GM10248 (cell line): ENCODE data around the gene SETD1B.

Experiments
- CTCF ChIA-PET: fragments of 300-600 bp; sonication (Branson Sonifier 250); formaldehyde crosslinking; extraction: SDS; loops from one replicate; lab custom pipeline; 2021; ENCODE audit warnings: antibody characterized with exemption; lab: Yijun Ruan, JAX
- POLR2A ChIA-PET: fragments of 350-650 bp; sonication (Branson Sonifier 250); formaldehyde crosslinking; extraction: SDS; loops from one replicate; lab custom pipeline; 2020; ENCODE audit warnings: antibody characterized with exemption; lab: Yijun Ruan, JAX
- DNase-seq: peaks from one replicate; pipeline ENCODE4 v3.0.0; 2012; ENCODE audit errors: extremely low spot score
- TF ChIP-seq, protein P1 (sequence below): IDR thresholded peaks from 2 replicates; pipeline ENCODE4 v1.5.1; 2012; ENCODE audit warnings: mild to moderate bottlenecking, low read depth; ENCODE audit errors: extremely low read depth, missing control alignments, control extremely low read depth

SETD1B gene

GRCh38 chr12:121829250-121829918 lies 25.6 kb downstream of the SETD1B start:
- ChIA-PET CTCF (interaction anchor here (3.1 to 7.1 kb wide), 3 partner anchors 9 to 35 kb away, joined by 16 to 66 read pairs (median 19); no protein-coding TSS in a partner anchor), POLR2A (no interaction called here)

GRCh38 chr12:121830134-121830533 lies 26.3 kb downstream of the SETD1B start:
- POLR2A ChIA-PET: no interaction called here
- DNase-seq: no peak
- CTCF ChIA-PET: interaction anchor here (4.0 kb wide), 1 partner anchor 35 kb away, joined by 16 read pairs; no protein-coding TSS in a partner anchor
- TF ChIP-seq, protein P1, sequence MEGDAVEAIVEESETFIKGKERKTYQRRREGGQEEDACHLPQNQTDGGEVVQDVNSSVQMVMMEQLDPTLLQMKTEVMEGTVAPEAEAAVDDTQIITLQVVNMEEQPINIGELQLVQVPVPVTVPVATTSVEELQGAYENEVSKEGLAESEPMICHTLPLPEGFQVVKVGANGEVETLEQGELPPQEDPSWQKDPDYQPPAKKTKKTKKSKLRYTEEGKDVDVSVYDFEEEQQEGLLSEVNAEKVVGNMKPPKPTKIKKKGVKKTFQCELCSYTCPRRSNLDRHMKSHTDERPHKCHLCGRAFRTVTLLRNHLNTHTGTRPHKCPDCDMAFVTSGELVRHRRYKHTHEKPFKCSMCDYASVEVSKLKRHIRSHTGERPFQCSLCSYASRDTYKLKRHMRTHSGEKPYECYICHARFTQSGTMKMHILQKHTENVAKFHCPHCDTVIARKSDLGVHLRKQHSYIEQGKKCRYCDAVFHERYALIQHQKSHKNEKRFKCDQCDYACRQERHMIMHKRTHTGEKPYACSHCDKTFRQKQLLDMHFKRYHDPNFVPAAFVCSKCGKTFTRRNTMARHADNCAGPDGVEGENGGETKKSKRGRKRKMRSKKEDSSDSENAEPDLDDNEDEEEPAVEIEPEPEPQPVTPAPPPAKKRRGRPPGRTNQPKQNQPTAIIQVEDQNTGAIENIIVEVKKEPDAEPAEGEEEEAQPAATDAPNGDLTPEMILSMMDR: no peak

More at GRCh38 chr12:121829250-121829918, 25.6 kb downstream of the SETD1B start:
- TF ChIP-seq, protein P1: no peak
- no peak for DNase-seq

GRCh38 chr12:121830588-121831265 lies 26.9 kb downstream of the SETD1B start:
- ChIA-PET CTCF (interaction anchor here (0.7 kb wide), 1 partner anchor 36 kb away, joined by 3 read pairs; no protein-coding TSS in a partner anchor), POLR2A (no interaction called here)
- no peak for DNase-seq
- TF ChIP-seq, protein P1: no peak

DNA sequence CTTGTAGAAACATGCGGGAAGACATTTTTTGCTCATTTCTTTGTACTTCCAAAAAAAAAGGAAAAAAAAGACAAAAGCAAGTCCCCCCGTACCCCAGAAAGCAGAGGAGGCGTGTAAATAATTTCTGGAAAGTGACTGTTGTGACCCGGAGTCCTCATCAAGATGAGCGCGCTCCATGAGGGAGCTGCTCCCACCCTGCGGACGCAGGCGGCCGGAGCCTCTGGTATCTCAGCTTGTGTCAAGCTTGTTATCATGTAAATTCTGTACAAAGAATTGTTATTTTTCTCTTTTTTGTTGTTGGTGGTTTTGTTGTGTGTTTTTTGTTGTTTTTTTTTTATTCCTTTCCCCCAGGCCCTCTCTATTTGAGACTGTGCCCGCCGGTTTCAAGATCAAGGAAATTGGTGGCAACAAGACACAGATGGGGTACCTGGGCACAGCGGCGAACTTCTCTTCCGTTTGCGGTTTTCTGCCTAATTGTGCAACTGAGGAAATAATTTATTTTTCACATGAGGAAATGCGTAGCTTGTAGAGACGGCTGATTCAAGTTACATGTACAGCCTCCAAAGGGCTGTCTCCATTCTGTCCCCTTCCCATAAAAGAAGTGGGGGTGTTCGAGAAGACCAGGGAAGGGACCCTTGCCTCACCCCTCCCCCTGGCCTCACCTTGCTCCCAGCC lies 27.9 kb downstream of the SETD1B start:
- ChIA-PET POLR2A (no interaction called here), CTCF (interaction anchor here (1.3 kb wide), 2 partner anchors 20 to 37 kb away, joined by 3 to 4 read pairs; no protein-coding TSS in a partner anchor)
- TF ChIP-seq, protein P1: no peak
- no peak for DNase-seq

- DNase-seq: no peak
- CTCF ChIA-PET: interaction anchor here (0.8 to 7.3 kb wide), 10 partner anchors 9 to 286 kb away, joined by 3 to 52 read pairs (median 4); partner anchors contain the start of genes PSMD9 and RHOF
- TF ChIP-seq, protein P1: no peak
- POLR2A ChIA-PET: interaction anchor here (0.6 kb wide), 1 partner anchor 34 kb away, joined by 3 read pairs; the partner anchor contains the start of gene SETD1B
These were observed 33.9 kb downstream of the SETD1B start for GRCh38 chr12:121837680-121838079.

GRCh38 chr12:121838126-121838525 lies 34.3 kb downstream of the SETD1B start:
- TF ChIP-seq, protein P1: no peak
- DNase-seq: no peak
- ChIA-PET POLR2A (interaction anchor here (0.6 kb wide), 1 partner anchor 34 kb away, joined by 3 read pairs; the partner anchor contains the start of gene SETD1B), CTCF (interaction anchor here (1.3 to 7.3 kb wide), 7 partner anchors 9 to 43 kb away, joined by 3 to 52 read pairs (median 4); partner anchors contain the start of gene RHOF)
